Measurements from ENCODE around the gene KIF21A.

GRCh38 chr12:39297891-39298290 lies 145.0 kb downstream of the KIF21A start:
- no peak for TF ChIP-seq CTCF (IDR thresholded peaks at IDR 0.05 in 4 of 5, conservative IDR thresholded peaks at IDR 0.05 in 1 of 5)
- TF ChIP-seq POLR2A (IDR thresholded peaks at IDR 0.05): no peak
